Measurements from ENCODE around the gene DCUN1D4. TPM values are rescaled to one million over a fixed set of nuclear protein-coding genes. Genes with fewer than 3 reads are reported as not detected.

Gene DCUN1D4
- total RNA-seq, 1 experiment from 2014 or later: 34.3 TPM

DNA sequence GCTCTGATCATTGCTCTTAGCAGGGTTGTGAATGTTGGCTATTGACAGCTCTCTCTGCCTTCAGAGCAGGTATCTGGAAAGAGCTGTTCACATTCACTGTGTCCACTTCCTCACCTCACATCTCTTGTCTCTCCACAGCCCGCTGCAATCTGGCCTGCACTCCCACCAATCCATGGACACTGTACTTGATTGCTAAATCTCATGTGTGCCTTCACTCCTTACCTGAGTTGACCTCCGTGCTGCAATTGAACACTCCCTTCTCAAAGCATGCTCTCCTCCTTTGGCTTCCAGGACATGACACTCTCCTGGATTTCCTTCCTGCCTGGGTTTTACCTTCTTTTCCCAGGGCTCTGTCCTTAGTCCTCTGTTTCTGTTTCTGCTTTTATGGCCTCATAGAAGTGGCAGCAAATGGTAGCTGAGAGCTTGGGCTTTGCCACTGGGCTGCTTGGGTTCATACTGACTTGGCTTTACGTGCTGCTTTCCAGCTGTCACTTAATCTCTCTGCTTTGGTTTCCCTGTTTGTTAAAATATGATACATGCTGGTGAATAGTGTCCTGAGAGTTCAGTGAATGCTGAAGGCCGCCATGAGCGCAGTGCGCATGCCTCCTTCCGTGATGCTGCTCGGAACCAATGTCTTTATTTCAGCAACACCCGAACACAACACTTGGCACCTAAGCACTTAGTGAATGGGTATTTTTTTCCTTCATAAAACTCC is 29.5 kb downstream of the DCUN1D4 start (continued):
- TF ChIP-seq, protein P1, sequence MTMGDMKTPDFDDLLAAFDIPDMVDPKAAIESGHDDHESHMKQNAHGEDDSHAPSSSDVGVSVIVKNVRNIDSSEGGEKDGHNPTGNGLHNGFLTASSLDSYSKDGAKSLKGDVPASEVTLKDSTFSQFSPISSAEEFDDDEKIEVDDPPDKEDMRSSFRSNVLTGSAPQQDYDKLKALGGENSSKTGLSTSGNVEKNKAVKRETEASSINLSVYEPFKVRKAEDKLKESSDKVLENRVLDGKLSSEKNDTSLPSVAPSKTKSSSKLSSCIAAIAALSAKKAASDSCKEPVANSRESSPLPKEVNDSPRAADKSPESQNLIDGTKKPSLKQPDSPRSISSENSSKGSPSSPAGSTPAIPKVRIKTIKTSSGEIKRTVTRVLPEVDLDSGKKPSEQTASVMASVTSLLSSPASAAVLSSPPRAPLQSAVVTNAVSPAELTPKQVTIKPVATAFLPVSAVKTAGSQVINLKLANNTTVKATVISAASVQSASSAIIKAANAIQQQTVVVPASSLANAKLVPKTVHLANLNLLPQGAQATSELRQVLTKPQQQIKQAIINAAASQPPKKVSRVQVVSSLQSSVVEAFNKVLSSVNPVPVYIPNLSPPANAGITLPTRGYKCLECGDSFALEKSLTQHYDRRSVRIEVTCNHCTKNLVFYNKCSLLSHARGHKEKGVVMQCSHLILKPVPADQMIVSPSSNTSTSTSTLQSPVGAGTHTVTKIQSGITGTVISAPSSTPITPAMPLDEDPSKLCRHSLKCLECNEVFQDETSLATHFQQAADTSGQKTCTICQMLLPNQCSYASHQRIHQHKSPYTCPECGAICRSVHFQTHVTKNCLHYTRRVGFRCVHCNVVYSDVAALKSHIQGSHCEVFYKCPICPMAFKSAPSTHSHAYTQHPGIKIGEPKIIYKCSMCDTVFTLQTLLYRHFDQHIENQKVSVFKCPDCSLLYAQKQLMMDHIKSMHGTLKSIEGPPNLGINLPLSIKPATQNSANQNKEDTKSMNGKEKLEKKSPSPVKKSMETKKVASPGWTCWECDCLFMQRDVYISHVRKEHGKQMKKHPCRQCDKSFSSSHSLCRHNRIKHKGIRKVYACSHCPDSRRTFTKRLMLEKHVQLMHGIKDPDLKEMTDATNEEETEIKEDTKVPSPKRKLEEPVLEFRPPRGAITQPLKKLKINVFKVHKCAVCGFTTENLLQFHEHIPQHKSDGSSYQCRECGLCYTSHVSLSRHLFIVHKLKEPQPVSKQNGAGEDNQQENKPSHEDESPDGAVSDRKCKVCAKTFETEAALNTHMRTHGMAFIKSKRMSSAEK (CRISPR knock-in tag; IDR thresholded peaks at IDR 0.05; ENCODE audit: borderline replicate concordance): no peak
- TF ChIP-seq SP1 (CRISPR knock-in tag; conservative IDR thresholded peaks at IDR 0.05) (no peak), NR1H2 (CRISPR knock-in tag; IDR thresholded peaks at IDR 0.05) (no peak), RORB (CRISPR knock-in tag; IDR thresholded peaks at IDR 0.05) (no peak), ZNF263 (CRISPR knock-in tag; IDR thresholded peaks at IDR 0.05; ENCODE audit: low read depth) (no peak), MYBL2 (CRISPR knock-in tag; IDR thresholded peaks at IDR 0.05) (no peak), IRF2 (CRISPR knock-in tag; IDR thresholded peaks at IDR 0.05; ENCODE audit: borderline replicate concordance, low read depth) (no peak)

DNA sequence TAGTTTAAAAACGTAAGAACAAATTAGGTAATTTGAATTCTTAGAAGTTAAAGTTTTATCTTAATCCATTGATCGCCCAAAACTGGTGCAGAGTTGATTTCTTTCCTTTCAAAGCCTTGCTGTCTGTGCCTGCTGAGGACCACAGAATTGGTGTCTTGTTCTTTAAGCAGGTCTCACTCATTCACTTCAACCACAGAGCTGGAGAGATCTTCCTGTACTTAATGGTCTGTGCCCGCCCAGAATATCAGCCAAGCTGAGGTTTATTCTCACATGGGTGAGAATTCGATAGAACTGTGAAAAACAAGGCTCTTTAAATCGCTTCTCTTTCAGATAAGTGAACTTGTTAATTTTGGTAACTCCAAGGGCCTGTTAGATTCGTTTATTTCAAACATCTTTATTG is 31.6 kb downstream of the DCUN1D4 start:
- Mint-ChIP-seq H3K27ac (no peak overlapping the region), H3K27me3 (ENCODE audit: low read depth) (no peaks in the 10 kb centered on the region), H3K4me1 (no peaks in the 10 kb centered on the region), H3K4me3 (no peak overlapping the region), H3K36me3 (peaks cover 63% of the 10 kb centered on the region), H3K9me3 (peaks cover 4% of the 10 kb centered on the region)
- ATAC-seq: no peak
- CTCF ChIA-PET: no interaction called here
- TF ChIP-seq ZNF423 (CRISPR knock-in tag; IDR thresholded peaks at IDR 0.05) (no peak), ZNF138 (CRISPR knock-in tag; conservative IDR thresholded peaks at IDR 0.05) (no peak), GTF2I (CRISPR knock-in tag; conservative IDR thresholded peaks at IDR 0.05) (no peak), PRRX2 (CRISPR knock-in tag; IDR thresholded peaks at IDR 0.05) (no peak), ETV6 (CRISPR knock-in tag; IDR thresholded peaks at IDR 0.05) (no peak), ZNF121 (CRISPR knock-in tag; IDR thresholded peaks at IDR 0.05) (no peak), CREB1 (CRISPR knock-in tag; IDR thresholded peaks at IDR 0.05) (no peak), ATF1 (CRISPR knock-in tag; IDR thresholded peaks at IDR 0.05) (no peak), ZNF281 (CRISPR knock-in tag; IDR thresholded peaks at IDR 0.05) (no peak), ZNF671 (CRISPR knock-in tag; IDR thresholded peaks at IDR 0.05) (no peak)
- TF ChIP-seq, protein P2, sequence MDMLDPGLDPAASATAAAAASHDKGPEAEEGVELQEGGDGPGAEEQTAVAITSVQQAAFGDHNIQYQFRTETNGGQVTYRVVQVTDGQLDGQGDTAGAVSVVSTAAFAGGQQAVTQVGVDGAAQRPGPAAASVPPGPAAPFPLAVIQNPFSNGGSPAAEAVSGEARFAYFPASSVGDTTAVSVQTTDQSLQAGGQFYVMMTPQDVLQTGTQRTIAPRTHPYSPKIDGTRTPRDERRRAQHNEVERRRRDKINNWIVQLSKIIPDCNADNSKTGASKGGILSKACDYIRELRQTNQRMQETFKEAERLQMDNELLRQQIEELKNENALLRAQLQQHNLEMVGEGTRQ (CRISPR knock-in tag; IDR thresholded peaks at IDR 0.05): no peak
- TF ChIP-seq, protein P3, sequence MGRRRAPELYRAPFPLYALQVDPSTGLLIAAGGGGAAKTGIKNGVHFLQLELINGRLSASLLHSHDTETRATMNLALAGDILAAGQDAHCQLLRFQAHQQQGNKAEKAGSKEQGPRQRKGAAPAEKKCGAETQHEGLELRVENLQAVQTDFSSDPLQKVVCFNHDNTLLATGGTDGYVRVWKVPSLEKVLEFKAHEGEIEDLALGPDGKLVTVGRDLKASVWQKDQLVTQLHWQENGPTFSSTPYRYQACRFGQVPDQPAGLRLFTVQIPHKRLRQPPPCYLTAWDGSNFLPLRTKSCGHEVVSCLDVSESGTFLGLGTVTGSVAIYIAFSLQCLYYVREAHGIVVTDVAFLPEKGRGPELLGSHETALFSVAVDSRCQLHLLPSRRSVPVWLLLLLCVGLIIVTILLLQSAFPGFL (CRISPR knock-in tag; IDR thresholded peaks at IDR 0.05; ENCODE audit: borderline replicate concordance): no peak
- TF ChIP-seq, protein P4, sequence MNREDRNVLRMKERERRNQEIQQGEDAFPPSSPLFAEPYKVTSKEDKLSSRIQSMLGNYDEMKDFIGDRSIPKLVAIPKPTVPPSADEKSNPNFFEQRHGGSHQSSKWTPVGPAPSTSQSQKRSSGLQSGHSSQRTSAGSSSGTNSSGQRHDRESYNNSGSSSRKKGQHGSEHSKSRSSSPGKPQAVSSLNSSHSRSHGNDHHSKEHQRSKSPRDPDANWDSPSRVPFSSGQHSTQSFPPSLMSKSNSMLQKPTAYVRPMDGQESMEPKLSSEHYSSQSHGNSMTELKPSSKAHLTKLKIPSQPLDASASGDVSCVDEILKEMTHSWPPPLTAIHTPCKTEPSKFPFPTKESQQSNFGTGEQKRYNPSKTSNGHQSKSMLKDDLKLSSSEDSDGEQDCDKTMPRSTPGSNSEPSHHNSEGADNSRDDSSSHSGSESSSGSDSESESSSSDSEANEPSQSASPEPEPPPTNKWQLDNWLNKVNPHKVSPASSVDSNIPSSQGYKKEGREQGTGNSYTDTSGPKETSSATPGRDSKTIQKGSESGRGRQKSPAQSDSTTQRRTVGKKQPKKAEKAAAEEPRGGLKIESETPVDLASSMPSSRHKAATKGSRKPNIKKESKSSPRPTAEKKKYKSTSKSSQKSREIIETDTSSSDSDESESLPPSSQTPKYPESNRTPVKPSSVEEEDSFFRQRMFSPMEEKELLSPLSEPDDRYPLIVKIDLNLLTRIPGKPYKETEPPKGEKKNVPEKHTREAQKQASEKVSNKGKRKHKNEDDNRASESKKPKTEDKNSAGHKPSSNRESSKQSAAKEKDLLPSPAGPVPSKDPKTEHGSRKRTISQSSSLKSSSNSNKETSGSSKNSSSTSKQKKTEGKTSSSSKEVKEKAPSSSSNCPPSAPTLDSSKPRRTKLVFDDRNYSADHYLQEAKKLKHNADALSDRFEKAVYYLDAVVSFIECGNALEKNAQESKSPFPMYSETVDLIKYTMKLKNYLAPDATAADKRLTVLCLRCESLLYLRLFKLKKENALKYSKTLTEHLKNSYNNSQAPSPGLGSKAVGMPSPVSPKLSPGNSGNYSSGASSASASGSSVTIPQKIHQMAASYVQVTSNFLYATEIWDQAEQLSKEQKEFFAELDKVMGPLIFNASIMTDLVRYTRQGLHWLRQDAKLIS (CRISPR knock-in tag; IDR thresholded peaks at IDR 0.05; ENCODE audit: borderline replicate concordance): no peak
- TF ChIP-seq, protein P5, sequence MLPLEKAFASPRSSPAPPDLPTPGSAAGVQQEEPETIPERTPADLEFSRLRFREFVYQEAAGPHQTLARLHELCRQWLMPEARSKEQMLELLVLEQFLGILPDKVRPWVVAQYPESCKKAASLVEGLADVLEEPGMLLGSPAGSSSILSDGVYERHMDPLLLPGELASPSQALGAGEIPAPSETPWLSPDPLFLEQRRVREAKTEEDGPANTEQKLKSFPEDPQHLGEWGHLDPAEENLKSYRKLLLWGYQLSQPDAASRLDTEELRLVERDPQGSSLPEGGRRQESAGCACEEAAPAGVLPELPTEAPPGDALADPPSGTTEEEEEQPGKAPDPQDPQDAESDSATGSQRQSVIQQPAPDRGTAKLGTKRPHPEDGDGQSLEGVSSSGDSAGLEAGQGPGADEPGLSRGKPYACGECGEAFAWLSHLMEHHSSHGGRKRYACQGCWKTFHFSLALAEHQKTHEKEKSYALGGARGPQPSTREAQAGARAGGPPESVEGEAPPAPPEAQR (CRISPR knock-in tag; IDR thresholded peaks at IDR 0.05): no peak
- POLR2A ChIA-PET: no interaction called here
- no peak for DNase-seq (ENCODE audit: low spot score)

All from WTC11 (cell line).